Stimulated activated CD4-positive, alpha-beta T cell treated with anti-CD3 and anti-CD28 coated beads, Interleukin-2, amount 100 ng/mL, for 48 hours (primary cell): ENCODE measurements around the gene UNC93B1.
"Not testable (repeated sequence)": the region's sequence is repeated elsewhere in the genome, so short reads cannot be mapped to it uniquely, and the experiment has no call there.

Experiments
- DNase-seq, 2 donors: peaks; one replicate each; pipeline ENCODE4 v3.0.0-alpha.2; 2020

UNC93B1 gene

DNA sequence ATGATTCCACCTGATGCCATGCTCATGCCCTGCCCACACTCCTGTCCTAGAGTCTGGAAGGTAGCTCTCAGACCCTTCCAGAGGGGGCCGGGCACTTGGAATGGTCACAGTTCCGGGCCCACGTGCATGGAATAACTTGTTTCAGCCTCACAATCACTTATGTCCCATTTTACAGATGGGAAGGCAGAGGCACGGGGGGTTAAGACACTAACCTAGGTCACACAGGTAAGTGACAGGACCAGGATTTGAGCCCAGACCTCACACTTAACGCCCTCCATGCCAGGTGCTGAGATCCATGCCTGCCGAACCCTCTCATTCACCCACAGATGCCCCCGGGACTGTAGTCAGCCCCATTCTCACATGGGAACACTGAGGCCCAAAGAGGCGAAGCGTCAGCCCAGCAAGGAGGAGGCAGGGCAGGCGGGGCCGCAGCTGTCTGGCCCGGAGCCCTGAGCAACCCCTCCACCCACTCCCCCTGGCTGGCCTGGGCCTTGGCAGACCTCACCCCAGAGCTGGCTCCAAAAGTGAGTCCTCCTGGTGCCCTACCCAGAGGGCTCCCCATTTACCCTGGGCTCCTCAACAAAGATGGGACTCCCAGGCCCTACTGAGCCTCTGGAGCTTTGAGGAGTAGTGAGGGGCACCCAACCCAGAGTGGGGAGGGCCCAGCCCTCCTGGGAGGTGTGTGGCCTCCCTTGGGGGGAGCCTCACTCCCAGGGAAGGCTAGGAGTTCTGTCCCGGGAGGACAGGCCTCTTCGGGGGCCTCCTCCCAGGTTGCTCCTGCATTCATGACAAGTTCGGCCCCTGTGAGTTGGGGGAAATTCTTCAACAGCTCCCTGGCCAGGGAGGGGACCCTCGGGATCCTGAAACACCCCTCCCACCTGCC is 3.8 kb upstream of the UNC93B1 start:
- DNase-seq, result no peak

DNA sequence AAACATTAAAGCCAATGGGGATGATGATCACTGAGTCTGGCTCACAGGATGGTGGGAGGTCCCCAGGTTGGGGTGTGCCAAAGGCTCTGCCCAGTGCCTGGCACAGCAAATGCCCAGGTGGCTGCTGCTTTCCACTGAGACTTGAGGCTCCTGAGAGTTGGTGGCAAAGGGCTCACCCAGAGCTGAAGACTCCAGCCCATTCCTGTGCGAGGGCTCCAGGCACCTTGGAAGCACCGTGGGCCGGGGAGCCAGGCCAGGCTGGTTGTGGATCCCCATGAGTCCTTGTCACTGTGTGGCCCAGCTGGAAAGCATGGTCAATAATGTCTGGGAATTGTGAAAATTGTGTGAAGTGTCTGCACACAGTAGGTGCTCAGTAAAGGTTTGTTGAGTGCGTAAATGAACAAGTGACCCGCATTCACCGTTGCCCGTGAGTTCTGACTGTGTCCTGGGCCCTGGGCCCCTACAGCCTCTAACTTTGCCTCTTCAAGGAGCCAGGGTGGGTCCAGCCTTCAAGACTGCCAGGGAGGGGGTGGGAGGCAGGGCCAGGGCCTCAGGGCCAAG is 2.8 kb upstream of the UNC93B1 start:
- DNase-seq, result no peak

DNA sequence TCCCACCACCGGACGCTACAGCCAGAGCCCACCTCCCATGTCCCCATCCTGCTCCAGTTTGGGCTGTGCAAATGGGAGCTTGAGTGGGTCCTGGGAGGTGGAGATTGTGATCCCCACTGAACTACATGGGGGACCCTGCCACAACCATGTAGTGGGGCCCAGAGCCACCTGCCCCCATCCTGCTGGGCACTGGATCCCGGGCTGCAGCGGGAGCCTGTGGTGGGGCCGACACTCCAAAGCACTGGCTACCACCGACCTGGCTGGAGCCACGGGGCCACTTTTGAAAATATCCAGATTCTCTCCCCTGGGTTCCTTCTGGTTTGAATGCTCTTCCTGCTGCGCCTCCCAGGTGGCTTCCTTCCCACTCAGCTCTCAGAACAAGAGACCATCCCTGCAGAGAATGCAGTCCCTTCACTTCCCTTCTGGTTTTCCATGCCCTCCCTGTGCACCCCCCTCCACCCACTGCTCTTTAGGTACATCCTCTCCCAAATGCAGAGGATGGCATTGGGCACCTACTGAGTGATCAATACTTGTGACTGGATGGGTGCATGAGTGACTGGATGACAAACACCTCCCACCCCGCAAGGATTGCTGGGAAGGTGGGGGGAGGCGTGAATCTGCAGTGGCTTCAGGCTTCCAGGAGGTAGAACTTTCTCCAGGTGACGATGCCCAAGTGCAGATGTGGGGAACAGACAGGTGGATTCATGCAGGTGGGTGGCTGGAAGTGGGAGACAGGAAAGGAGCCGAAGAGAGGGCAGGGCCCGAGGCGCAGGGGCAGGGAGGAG is 846 bp upstream of the UNC93B1 start:
- no peak for DNase-seq

DNA sequence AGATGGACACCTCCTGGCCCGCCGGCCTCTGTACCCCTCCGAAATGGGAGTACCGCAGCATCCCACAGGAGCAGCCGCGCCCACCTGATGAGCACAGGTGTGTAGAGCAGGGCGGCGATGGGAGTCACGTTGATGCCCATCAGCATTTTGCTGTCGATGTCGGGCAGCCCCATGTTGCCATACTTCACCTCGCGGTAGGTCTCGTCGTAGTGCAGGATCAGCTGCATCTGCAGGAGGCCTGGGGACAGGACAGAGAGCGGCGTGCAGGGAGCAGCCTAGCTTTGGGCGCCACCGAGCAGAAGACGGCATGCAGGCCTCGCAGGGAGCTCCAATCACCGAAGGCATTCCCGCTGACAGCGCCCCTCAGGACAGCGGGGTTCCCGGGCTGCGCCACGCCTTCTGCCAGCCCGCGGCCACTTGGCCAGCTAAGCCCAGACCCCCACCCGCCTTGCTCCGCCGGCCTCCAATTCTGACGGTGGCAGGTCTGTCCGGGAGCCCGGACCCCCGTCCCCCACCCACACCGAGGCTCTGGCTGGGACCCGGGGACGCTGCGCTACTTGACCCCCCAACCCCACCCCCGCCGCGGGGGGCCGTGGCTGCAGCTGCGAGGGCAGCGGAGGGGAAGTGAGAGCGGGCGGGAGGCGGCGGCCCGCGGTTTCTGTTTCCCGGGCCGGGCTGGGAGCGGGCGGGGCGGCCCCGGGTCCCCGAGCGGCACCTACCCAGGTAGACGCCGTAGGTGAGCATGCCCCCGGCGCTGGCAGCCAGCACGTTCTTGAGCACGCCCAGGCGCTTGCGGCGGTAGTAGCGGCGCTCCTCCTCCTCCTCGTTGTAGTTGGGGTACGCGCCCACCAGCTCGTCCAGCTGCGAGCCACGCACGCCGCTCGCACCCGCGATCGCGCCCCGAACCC is 705 bp downstream of the UNC93B1 start:
- peak in 1 of 2 donors; percentile 36 for DNase-seq

DNA sequence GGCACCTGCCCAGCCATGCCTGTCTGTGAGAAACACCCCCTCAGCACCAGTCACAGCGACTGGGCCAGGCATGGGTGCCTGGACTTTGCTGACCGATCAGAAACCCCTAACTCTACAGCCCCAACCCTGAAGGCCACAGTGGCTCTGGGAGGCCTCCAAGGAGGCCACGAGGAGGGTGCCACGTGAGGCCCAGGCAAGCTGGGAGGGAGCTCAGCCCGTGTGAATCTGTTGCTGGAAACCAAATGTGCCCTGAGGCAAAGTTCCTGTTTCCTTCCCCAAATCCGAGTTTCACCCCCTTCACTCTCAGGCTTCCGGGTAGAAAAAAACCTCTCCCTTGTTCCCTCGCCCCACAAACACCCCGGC is 1.3 kb downstream of the UNC93B1 start:
- DNase-seq, result no peak

- no peak for DNase-seq
These were observed 4.2 kb downstream of the UNC93B1 start for GRCh38 chr11:67999704-68000103.

GRCh38 chr11:67999201-67999629 is 4.7 kb downstream of the UNC93B1 start:
- no peak for DNase-seq

GRCh38 chr11:67998150-67999045 is 5.5 kb downstream of the UNC93B1 start:
- DNase-seq, result no peak

DNA sequence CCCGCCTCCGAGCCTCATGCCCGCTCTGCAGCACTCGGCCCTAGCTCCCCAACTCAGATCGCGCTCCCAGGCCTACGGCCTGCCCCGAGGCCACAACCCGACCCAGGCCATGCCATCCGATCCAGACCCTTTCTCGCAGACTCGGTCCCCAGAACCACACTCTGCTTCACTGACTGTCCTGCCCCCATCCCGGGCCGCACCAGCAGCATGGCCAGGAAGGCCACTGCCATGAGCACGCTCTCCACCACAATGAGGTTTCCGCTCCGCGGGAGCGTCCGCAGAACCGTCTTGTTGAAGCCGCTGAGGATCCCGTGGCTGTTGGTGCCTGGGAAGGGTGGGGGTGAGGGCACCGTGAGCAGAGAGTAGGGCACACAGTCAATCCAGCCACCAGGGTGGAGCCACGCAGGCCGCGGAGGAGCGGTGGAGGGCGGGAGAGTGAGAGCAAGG is 6.4 kb downstream of the UNC93B1 start:
- DNase-seq, result no peak

DNA sequence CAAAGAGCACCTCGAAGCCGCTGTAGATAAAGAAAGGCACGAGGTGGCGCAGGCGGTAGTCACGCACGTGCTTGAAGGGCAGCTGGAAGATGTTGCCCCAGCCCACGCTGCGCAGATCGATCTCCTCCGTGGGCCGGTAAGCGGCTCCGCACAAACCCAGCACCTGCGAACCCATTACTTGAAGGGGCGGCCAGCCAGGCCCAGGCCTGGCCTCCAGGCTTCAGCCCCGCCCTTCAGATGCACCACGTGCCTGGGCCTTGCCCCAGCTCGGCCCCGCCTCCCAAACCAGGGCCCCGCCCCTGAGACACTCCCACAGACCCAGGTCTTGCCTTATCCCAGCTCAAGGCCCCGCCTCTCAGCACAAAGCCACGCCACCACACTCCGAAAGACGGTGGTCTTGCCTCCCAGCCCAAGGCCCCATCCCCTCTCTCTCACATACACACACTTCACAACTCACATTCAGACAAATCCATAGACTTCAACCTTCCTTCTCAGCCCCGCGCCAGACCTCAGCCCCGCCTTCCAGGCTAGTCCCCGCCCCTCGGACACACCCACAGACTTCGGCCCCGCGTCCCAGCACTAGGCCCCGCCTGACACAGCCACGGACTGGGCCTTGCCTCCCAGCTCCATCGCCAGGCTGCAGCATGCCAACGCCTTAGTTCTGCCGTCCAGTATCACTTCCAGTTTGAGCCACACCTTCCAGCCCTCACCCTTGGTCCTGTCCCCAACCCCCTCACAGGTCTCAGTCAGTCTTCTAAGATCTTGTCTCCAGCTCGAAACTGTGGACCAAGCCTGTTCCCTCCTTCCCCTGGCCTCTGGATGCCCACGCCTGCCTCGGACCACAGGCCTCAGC is 7.0 kb downstream of the UNC93B1 start:
- peak; percentile 25 to 56 for DNase-seq

- no peak for DNase-seq
These were observed 7.8 kb downstream of the UNC93B1 start for GRCh38 chr11:67996051-67996450.

GRCh38 chr11:67995579-67995978 is 8.3 kb downstream of the UNC93B1 start:
- not testable (repeated sequence) for DNase-seq

GRCh38 chr11:67995129-67995528 is 8.8 kb downstream of the UNC93B1 start:
- not testable (repeated sequence) for DNase-seq

GRCh38 chr11:67994387-67994786 is 9.5 kb downstream of the UNC93B1 start:
- not testable (repeated sequence) for DNase-seq

DNA sequence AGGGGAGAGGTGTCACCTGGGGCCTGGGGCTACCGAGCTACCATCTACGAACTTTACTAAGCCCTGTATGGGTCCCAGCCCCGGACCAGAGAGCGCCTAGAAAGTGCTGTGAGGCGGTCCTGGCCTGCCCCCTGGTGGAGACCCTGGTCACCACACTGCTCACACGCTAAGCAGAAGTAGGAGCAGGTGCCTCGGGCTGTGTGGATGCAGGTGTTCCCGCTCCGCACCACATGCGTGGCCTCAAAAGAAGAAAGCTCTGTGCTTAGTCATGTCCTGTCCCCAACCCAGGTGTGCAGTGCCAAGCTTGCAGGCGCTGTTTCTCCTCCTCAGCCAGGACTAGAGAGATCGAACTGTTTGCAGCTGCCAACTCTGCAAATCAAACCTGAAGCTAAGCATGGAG is 10.1 kb downstream of the UNC93B1 start:
- peak; percentile 24 to 34 for DNase-seq

GRCh38 chr11:67991347-67992121 is 12.4 kb downstream of the UNC93B1 start:
- not testable (repeated sequence) for DNase-seq

- DNase-seq, result not testable (repeated sequence)
These were observed 13.2 kb downstream of the UNC93B1 start for GRCh38 chr11:67990546-67991346.

DNA sequence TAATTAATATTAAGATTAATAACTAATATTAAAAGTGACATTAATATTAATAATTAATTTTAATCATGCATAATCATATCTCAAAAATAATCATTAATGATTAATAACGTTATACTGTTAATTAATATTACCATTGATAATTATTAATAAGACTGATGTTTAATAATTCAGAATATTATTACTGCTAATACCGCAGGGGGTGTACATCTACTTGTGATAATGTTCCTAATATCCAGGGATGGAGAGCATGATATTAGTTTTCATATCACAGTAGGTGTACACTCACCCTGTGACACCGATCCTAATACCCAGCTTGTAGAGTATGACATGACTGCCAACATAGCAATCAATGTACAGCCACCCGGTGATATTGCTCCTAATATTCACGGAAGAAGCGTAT is 18.6 kb downstream of the UNC93B1 start:
- not testable (repeated sequence) for DNase-seq

GRCh38 chr11:67983951-67984350 is 19.9 kb downstream of the UNC93B1 start:
- DNase-seq, result no peak
